Tibial nerve (tissue), 4 donors: ENCODE data around the gene TMEM17. TPM values are rescaled to one million over a fixed set of nuclear protein-coding genes. Genes with fewer than 3 reads are reported as not detected.
A peak's percentile ranks its signal among the peaks of the same experiment; 100 is the strongest.

Experiments
- DNase-seq, 2 donors: peaks; one replicate each; pipeline ENCODE4 v3.0.0-alpha.2; 2019; ENCODE audit warnings: low spot score in 2 of 2
- H3K27ac ChIP-seq, 4 donors: fragments of 200-600 bp; sonication (generic) in 3 of 4; one replicate each; pipeline ENCODE4 v1.5.1; 2017 to 2019; ENCODE audit warnings: mild to moderate bottlenecking in 1 of 4
- H3K27me3 ChIP-seq, 2 donors: fragments of 200-600 bp; sonication (generic) in 1 of 2; one replicate each; pipeline versions ENCODE4 v1.5.1 to v1.6.0; 2017 to 2019
- H3K36me3 ChIP-seq, 3 donors: fragments of 200-600 bp; sonication (generic); one replicate each; pipeline ENCODE4 v1.5.1; 2018 to 2019
- H3K4me1 ChIP-seq, 4 donors: fragments of 200-600 bp; sonication (generic) in 3 of 4; one replicate each; pipeline ENCODE4 v1.5.1; 2017 to 2019
- H3K4me3 ChIP-seq, 4 donors: fragments of 200-600 bp; sonication (generic) in 3 of 4; one replicate each; pipeline ENCODE4 v1.5.1; 2017 to 2019; ENCODE audit warnings: mild to moderate bottlenecking in 1 of 4, moderate library complexity in 1 of 4
- H3K9me3 ChIP-seq, 4 donors: fragments of 200-600 bp; sonication (generic) in 3 of 4; one replicate each; pipeline ENCODE4 v1.5.1; 2017 to 2019
- CTCF ChIP-seq, 5 experiments: fragments of 200-600 bp in 3 of 5; fragments of 450-650 bp in 2 of 5; sonication (generic) in 3 of 5; IDR thresholded peaks; one replicate each; pipeline ENCODE4 v1.5.1; 2016 to 2019; ENCODE audit warnings: antibody characterized with exemption in 5 of 5, mild to moderate bottlenecking in 3 of 5, moderate library complexity in 2 of 5
- EP300 ChIP-seq, 2 donors: sonication (generic); formaldehyde crosslinking; IDR thresholded peaks; one replicate each; pipeline ENCODE4 v1.6.1; 2017; ENCODE audit warnings: antibody characterized with exemption in 2 of 2, mild to moderate bottlenecking in 1 of 2
- POLR2A ChIP-seq, 2 donors: fragments of 450-650 bp; IDR thresholded peaks; one replicate each; pipeline ENCODE4 v1.6.1; 2017; ENCODE audit warnings: antibody characterized with exemption in 2 of 2, mild to moderate bottlenecking in 2 of 2, moderate library complexity in 2 of 2
- WGBS, 2 donors: methylation state at CpG; one replicate each; pipeline ENCODE4 v1.1.5; 2018; 5-methylcytosine and 5-hydroxymethylcytosine counted together
- total RNA-seq, 4 donors: library from RNA; depleted of rRNA; stranded (reverse); fragments of >200 nt; gene quantifications; one replicate each; pipeline ENCODE4 v1.1.0, GENCODE V29; 2016

The TMEM17 gene
- 1 to 10 TPM; 1.7 to 5.9 (median 3.2) TPM for total RNA-seq

GRCh38 chr2:62505750-62506420, at the start of gene TMEM17:
Gene TMEM17 (minus strand): TSS chr2:62506195. CDS start chr2:62506129, 66 bp downstream.
- H3K4me1 ChIP-seq: peaks cover 0 to 23% (median 6%) of the 10 kb centered on the region in 4 donors
- H3K9me3 ChIP-seq: no peaks in the 10 kb centered on the region
- H3K4me3 ChIP-seq: peak within 1 kb of the TSS; percentile 54 to 76 (median 66)
- 1 to 3% methylated on average over 13 to 50 of the region's 68 CpGs for WGBS, 2 donors
- H3K27ac ChIP-seq: peak within 1 kb of the TSS; percentile 88 to 97 (median 94)
- peak; percentile 15 to 66 for TF ChIP-seq POLR2A (IDR thresholded peaks at IDR 0.05)
- TF ChIP-seq EP300 (IDR thresholded peaks at IDR 0.05): peak in 1 of 2 donors; percentile 77
- TF ChIP-seq CTCF (IDR thresholded peaks at IDR 0.05): peak in 2 of 5 experiments; percentile 18 to 25
- DNase-seq: peak; percentile 77 to 86
- peaks cover 0 to 20% (median 0%) of the 10 kb centered on the region in 3 donors for H3K36me3 ChIP-seq
- no peaks in the 10 kb centered on the region for H3K27me3 ChIP-seq

- peaks cover 0 to 16% (median 7%) of the 10 kb centered on the region in 4 donors for H3K4me1 ChIP-seq
- no peaks in the 10 kb centered on the region for H3K27me3 ChIP-seq
- H3K27ac ChIP-seq: peak overlapping the region; percentile 4 to 90 (median 48)
- no peaks in the 10 kb centered on the region for H3K36me3 ChIP-seq
- TF ChIP-seq CTCF (IDR thresholded peaks at IDR 0.05) (no peak), EP300 (IDR thresholded peaks at IDR 0.05) (peak; percentile 25 to 83), POLR2A (IDR thresholded peaks at IDR 0.05) (no peak)
- no peak for DNase-seq
- no peak overlapping the region for H3K4me3 ChIP-seq
- H3K9me3 ChIP-seq: no peaks in the 10 kb centered on the region
Measured at GRCh38 chr2:62554440-62554839, 48.4 kb upstream of the TMEM17 start.

GRCh38 chr2:62550461-62550860, 44.5 kb upstream of the TMEM17 start:
- TF ChIP-seq POLR2A (IDR thresholded peaks at IDR 0.05): no peak
- TF ChIP-seq CTCF (IDR thresholded peaks at IDR 0.05): no peak
- WGBS, 2 donors: 77 to 82% methylated on average over 2 of the region's 2 CpGs
- peaks cover 0 to 6% (median under 1%) of the 10 kb centered on the region in 4 donors for H3K4me1 ChIP-seq
- H3K4me3 ChIP-seq: no peak overlapping the region
- H3K36me3 ChIP-seq: no peaks in the 10 kb centered on the region
- no peak overlapping the region for H3K27ac ChIP-seq
- no peak for DNase-seq
- H3K27me3 ChIP-seq: no peaks in the 10 kb centered on the region
- H3K9me3 ChIP-seq: no peaks in the 10 kb centered on the region

GRCh38 chr2:62547854-62548253, 41.9 kb upstream of the TMEM17 start:
- WGBS, 2 donors: 65 to 75% methylated on average over 3 of the region's 3 CpGs

More at GRCh38 chr2:62547854-62548253, 41.9 kb upstream of the TMEM17 start:
- TF ChIP-seq POLR2A (IDR thresholded peaks at IDR 0.05) (no peak), CTCF (IDR thresholded peaks at IDR 0.05) (no peak), EP300 (IDR thresholded peaks at IDR 0.05) (no peak)
- no peaks in the 10 kb centered on the region for H3K36me3 ChIP-seq
- DNase-seq: no peak
- no peak overlapping the region for H3K4me3 ChIP-seq
- peaks cover 0 to 6% (median 0%) of the 10 kb centered on the region in 4 donors for H3K4me1 ChIP-seq
- no peaks in the 10 kb centered on the region for H3K9me3 ChIP-seq
- H3K27me3 ChIP-seq: no peaks in the 10 kb centered on the region
- no peak overlapping the region for H3K27ac ChIP-seq
